PC-3 (cell line): ENCODE measurements around the gene ADORA3. TPM values are rescaled to one million over a fixed set of nuclear protein-coding genes. Genes with fewer than 3 reads are reported as not detected.

Source experiments
- ATAC-seq: fragments of 200-7000 bp; cut with Tn5 transposase; 2 replicates; pipeline ENCODE4 v1.9.1; 2020; ENCODE audit warnings: mild to moderate bottlenecking, moderate library complexity
- BruUV-seq: library from RNA; stranded (reverse); fragments of 400-500 nt; replicated peaks from 2 replicates; lab custom pipeline; 2021; lab: Mats Ljungman, UMichigan
- CTCF ChIA-PET: fragments of 300-600 bp; sonication (Branson Sonifier 250); formaldehyde crosslinking; loops from one replicate; lab custom pipeline; 2022; ENCODE audit warnings: antibody characterized with exemption; lab: Charles Lee
- POLR2A ChIA-PET: fragments of 300-600 bp; sonication (Branson Sonifier 250); formaldehyde crosslinking; loops from one replicate; lab custom pipeline; 2022; ENCODE audit warnings: antibody characterized with exemption; ENCODE audit not compliant: unreplicated experiment; lab: Charles Lee
- DNase-seq: peaks from one replicate; pipeline ENCODE4 v3.0.0-alpha.2; 2015
- H2AFZ ChIP-seq: fragments of 300-600 bp; sonication (generic); 2 replicates; pipeline ENCODE4 v1.6.0; 2016; ENCODE audit warnings: antibody characterized with exemption, low read length
- H3F3A ChIP-seq: fragments of 300-600 bp; sonication (generic); one replicate; pipeline ENCODE4 v1.6.0; 2017; ENCODE audit warnings: antibody characterized with exemption, low read length, control low read depth, mild to moderate bottlenecking; ENCODE audit not compliant: unreplicated experiment
- H3K27ac ChIP-seq: fragments of 300-600 bp; sonication (generic); 2 replicates; pipeline ENCODE4 v1.5.1; 2016; ENCODE audit warnings: mild to moderate bottlenecking, low read length
- H3K27me3 ChIP-seq: fragments of 300-600 bp; sonication (generic); 2 replicates; pipeline ENCODE4 v1.6.1; 2016; ENCODE audit warnings: low read length, mixed read lengths
- H3K36me3 ChIP-seq: fragments of 300-600 bp; sonication (generic); 2 replicates; pipeline ENCODE4 v1.6.1; 2016; ENCODE audit warnings: low read depth, mixed run types, low read length, mixed read lengths
- H3K4me1 ChIP-seq: fragments of 300-600 bp; sonication (generic); 2 replicates; pipeline ENCODE4 v1.5.1; 2016; ENCODE audit warnings: low read length; ENCODE audit not compliant: insufficient read depth
- H3K4me2 ChIP-seq: fragments of 300-600 bp; sonication (generic); 2 replicates; pipeline ENCODE4 v1.6.0; 2016; ENCODE audit warnings: low read length
- H3K4me3 ChIP-seq: fragments of 300-600 bp; sonication (generic); 2 replicates; pipeline ENCODE4 v1.5.1; 2016; ENCODE audit warnings: mild to moderate bottlenecking, low read length, mixed read lengths
- H3K79me2 ChIP-seq: fragments of 300-600 bp; sonication (generic); 2 replicates; pipeline ENCODE4 v1.6.1; 2017; ENCODE audit warnings: low read length, mixed read lengths
- H3K9ac ChIP-seq: fragments of 300-600 bp; sonication (generic); 2 replicates; pipeline ENCODE4 v1.6.0; 2016; ENCODE audit warnings: mild to moderate bottlenecking, low read length
- H3K9me2 ChIP-seq: fragments of 300-600 bp; sonication (generic); replicated peaks from 2 replicates; pipeline ENCODE4 v1.6.1; 2016; ENCODE audit warnings: mixed run types, low read length, mixed read lengths
- H3K9me3 ChIP-seq: fragments of 300-600 bp; sonication (generic); 2 replicates; pipeline ENCODE4 v1.6.1; 2016; ENCODE audit warnings: low read length, mixed read lengths
- H4K20me1 ChIP-seq: fragments of 300-600 bp; sonication (generic); 2 replicates; pipeline ENCODE4 v1.6.1; 2016; ENCODE audit warnings: low read length, mixed read lengths
- CTCF ChIP-seq: fragments of 300-600 bp; sonication (generic); conservative IDR thresholded peaks from 2 replicates; pipeline ENCODE4 v1.5.1; 2017; ENCODE audit warnings: antibody characterized with exemption, low read depth, mild to moderate bottlenecking, low read length
- EZH2 ChIP-seq: fragments of 300-600 bp; sonication (generic); IDR thresholded peaks from one replicate; pipeline ENCODE4 v1.6.1; 2017; ENCODE audit warnings: antibody characterized with exemption, mild to moderate bottlenecking, low read length; ENCODE audit not compliant: unreplicated experiment
- EZH2phosphoT487 ChIP-seq: fragments of 300-600 bp; sonication (generic); IDR thresholded peaks from 2 replicates; pipeline ENCODE4 v1.6.1; 2018; ENCODE audit warnings: mild to moderate bottlenecking, antibody characterized with exemption, low read length, borderline replicate concordance
- intact Hi-C: fragments of 100-400 bp; cut with micrococcal nuclease; formaldehyde crosslinking; loops from 2 replicates; pipeline ENCODE4 v1.9.0; 2023
- total RNA-seq: library from RNA; depleted of rRNA; stranded (reverse); fragments of >200 nt; gene quantifications from 2 replicates; pipeline ENCODE4 v1.2.3, GENCODE V29; 2014

ADORA3 gene
- total RNA-seq, 1 experiment from 2014 or later = not detected

GRCh38 chr1:111504097-111504496 is 664 bp upstream of the ADORA3 start:
- Histone ChIP-seq H3K4me3 (no peak overlapping the region), H3K27ac (no peak overlapping the region), H3K36me3 (no peaks in the 10 kb centered on the region), H3K27me3 (no peaks in the 10 kb centered on the region), H3F3A (no peaks in the 10 kb centered on the region), H2AFZ (no peak overlapping the region), H4K20me1 (no peaks in the 10 kb centered on the region), H3K4me2 (no peak overlapping the region), H3K79me2 (no peaks in the 10 kb centered on the region), H3K9ac (no peak overlapping the region), H3K9me3 (no peaks in the 10 kb centered on the region), H3K9me2 (no peaks in the 10 kb centered on the region), H3K4me1 (peaks cover 12% of the 10 kb centered on the region)
- ChIA-PET CTCF (no interaction called here), POLR2A (no interaction called here)
- TF ChIP-seq CTCF (no peak), EZH2 (no peak), EZH2phosphoT487 (no peak)
- no peak for DNase-seq
- no peak for ATAC-seq
- BruUV-seq = no TSS peak
- intact Hi-C loops = no loop called here

GRCh38 chr1:111501645-111502044 is 1.8 kb downstream of the ADORA3 start:
- H3K9me3 ChIP-seq = no peaks in the 10 kb centered on the region
- no TSS peak for BruUV-seq
- intact Hi-C loops = no loop called here
- ChIA-PET POLR2A (no interaction called here), CTCF (no interaction called here)
- no peaks in the 10 kb centered on the region for H3K4me1 ChIP-seq
- no peaks in the 10 kb centered on the region for H3K9me2 ChIP-seq
- H3F3A ChIP-seq = no peaks in the 10 kb centered on the region
- H3K9ac ChIP-seq = no peak overlapping the region
- DNase-seq = no peak
- no peaks in the 10 kb centered on the region for H3K79me2 ChIP-seq
- H4K20me1 ChIP-seq = no peaks in the 10 kb centered on the region
- H3K4me3 ChIP-seq = no peak overlapping the region
- ATAC-seq = no peak
- no peak overlapping the region for H3K4me2 ChIP-seq
- no peak overlapping the region for H2AFZ ChIP-seq
- TF ChIP-seq CTCF (no peak), EZH2 (no peak), EZH2phosphoT487 (no peak)
- no peaks in the 10 kb centered on the region for H3K36me3 ChIP-seq
- no peak overlapping the region for H3K27ac ChIP-seq
- no peaks in the 10 kb centered on the region for H3K27me3 ChIP-seq

GRCh38 chr1:111499026-111499785 is 4.2 kb downstream of the ADORA3 start:
- no peak overlapping the region for H2AFZ ChIP-seq
- no peaks in the 10 kb centered on the region for H3K79me2 ChIP-seq
- POLR2A ChIA-PET = no interaction called here
- CTCF ChIA-PET = interaction anchor here (0.6 kb wide), 1 partner anchor 83 kb away, joined by 3 read pairs; no protein-coding TSS in a partner anchor
- H3K27me3 ChIP-seq = 0 out of 2 replicates have a peak, but pooled peaks cover under 1% of the 10 kb centered on the region
- H3K9me2 ChIP-seq = no peaks in the 10 kb centered on the region
- H3K9me3 ChIP-seq = no peaks in the 10 kb centered on the region
- DNase-seq = no peak
- BruUV-seq = no TSS peak
- no peak overlapping the region for H3K27ac ChIP-seq
- H3K4me3 ChIP-seq = no peak overlapping the region
- intact Hi-C loops = no loop called here
- H3K9ac ChIP-seq = no peak overlapping the region
- H3K36me3 ChIP-seq = no peaks in the 10 kb centered on the region
- TF ChIP-seq CTCF = no peak
- no peak for TF ChIP-seq EZH2
- TF ChIP-seq EZH2phosphoT487 = no peak
- H4K20me1 ChIP-seq = no peaks in the 10 kb centered on the region
- no peaks in the 10 kb centered on the region for H3F3A ChIP-seq
- no peak overlapping the region for H3K4me2 ChIP-seq
- ATAC-seq = no peak
- H3K4me1 ChIP-seq = no peaks in the 10 kb centered on the region
